Activated CD4-positive, alpha-beta T cell treated with anti-CD3 and anti-CD28 coated beads, Interleukin-2, Interleukin-6, amounts not matched to agents 100 ng/mL and 50 ng/mL, durations not matched to agents 16 hours and 8 hours (primary cell): ENCODE results near the gene PAPPA2.

Experiments used
- DNase-seq: peaks from one replicate; pipeline ENCODE4 v3.0.0-alpha.2; 2020

Gene PAPPA2

GRCh38 chr1:176816232-176816631, 353.3 kb downstream of the PAPPA2 start:
- no peak for DNase-seq

DNA sequence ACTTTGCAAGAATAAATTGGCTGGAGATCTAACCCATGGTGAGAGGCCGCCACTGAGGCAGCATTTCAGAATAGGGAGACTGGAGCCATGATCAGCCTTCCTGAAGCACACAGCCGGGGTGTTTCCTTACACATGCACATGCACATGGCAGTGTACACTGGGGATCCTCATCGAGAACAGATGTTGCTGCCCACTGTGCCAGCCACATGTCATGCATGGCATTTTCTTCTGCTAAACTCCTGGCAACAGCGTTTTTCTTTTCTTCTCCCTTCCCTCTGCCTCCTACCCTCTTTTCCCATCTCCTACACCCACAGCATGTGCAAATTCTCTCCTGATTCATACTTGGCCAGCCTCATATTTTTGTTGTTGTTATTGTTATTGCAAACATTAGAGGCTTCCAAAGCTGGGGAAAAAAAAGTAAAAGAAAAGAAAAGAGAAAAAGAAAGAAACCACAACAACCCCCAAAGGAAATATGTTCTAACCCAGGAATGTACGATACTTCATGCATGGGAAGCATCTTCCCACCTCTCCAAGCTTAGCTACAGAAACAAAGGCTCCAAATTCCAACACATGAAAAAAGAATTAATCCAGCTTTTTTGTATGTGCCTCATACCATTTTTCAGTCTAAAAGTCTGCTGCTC, 357.5 kb downstream of the PAPPA2 start:
- DNase-seq = no peak

- DNase-seq = no peak
Observed at GRCh38 chr1:176826265-176826664, 363.3 kb downstream of the PAPPA2 start.

DNA sequence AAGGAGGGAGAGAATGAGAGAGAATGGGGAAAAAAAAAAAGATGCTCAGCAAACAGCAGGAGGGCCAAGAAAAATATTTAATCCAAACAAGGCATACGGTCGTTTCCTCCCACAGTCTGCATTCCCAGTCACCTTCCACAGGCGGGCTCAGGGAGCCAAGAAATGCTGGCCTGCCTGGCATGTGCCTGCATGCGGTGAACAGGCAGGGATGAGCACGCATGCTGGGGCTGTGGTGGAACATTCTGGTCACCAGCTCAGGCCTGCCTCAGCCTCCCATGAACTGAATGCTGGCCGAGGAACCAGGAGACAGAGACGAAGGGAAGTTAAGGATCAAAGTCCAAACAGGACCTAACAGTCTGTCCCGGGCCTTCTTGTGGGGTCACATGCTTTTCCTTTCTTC, 366.3 kb downstream of the PAPPA2 start:
- no peak for DNase-seq

DNA sequence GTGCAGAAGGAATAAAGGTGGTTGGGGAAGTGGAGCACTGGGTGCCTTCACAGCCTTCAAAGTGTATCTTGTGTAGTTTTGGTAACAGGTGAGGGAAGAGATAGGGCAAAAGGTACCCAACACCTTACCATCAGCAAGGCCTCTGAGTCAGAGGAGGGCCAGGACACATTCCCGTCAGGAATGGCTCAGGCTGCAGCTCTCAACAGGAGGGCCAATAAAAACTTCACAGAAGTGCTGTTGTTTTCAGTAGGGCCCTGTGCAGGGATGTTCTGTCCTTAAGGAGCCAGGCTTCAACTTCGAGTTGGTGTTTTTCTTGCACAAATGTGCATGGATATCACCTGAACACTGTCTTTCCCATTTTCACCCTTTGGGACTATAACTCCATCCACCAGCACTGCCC, 368.2 kb downstream of the PAPPA2 start:
- DNase-seq = no peak

DNA sequence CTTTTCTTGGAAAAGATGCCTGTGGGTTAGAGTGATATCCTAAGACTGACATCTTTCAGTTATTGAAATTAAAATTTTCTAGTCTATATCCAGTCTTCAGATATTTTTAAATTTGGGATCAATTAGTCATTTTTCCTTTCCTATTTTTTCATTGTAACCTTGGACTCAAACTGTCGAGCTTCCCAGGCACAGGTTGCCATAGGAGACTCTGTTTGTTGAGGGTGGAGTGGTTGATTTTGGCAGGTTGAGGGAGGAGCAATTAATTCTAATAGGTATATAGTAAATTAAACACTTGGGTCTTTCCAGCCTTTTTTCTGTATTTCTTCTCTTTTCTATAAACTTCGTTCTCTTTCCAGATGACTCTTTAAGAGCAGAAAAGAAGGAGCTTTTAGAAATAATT, 374.7 kb downstream of the PAPPA2 start:
- DNase-seq = no peak

DNA sequence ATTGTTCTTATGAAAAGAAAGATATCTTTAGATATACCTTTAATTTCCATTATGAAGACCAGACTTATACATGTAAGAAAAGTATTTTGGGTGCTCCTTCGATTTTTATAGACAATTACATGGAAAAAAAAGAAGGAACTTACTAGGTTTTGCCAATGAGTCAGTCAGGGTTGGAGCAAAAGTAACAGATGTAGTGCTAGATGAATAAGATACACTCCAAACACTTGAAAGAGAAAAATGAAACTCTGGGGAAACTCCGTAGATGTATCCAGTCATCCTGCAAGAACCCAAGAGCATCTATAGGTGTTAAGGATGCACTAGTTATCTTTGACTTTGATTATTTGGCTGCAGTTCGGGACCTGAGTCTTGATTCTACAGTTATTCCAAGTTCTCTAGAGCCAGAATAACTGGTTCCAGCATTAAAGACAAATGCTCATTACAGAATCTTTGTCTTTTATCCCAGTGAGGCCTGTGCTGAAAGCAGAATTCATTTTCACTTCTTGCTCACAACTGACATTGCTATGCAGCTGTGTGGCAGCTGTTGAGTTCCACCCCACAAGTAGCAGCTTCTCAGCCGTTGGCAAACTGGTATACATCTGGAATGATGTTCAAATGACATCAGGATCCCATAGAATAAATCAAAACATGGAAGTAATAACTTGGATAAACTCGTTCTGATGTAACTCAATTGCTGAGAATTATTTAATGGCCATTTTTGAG, 375.5 kb downstream of the PAPPA2 start:
- DNase-seq = no peak

GRCh38 chr1:176839216-176839615, 376.2 kb downstream of the PAPPA2 start:
- DNase-seq = no peak

GRCh38 chr1:176841238-176841637, 378.3 kb downstream of the PAPPA2 start:
- no peak for DNase-seq

- DNase-seq = peak; percentile 2
Observed at GRCh38 chr1:176843352-176844297, 380.6 kb downstream of the PAPPA2 start.

GRCh38 chr1:176847052-176847451, 384.1 kb downstream of the PAPPA2 start:
- no peak for DNase-seq

- DNase-seq = no peak
Observed at GRCh38 chr1:176849281-176849680, 386.3 kb downstream of the PAPPA2 start.

GRCh38 chr1:176850871-176851270, 387.9 kb downstream of the PAPPA2 start:
- DNase-seq = no peak

- no peak for DNase-seq
Observed at GRCh38 chr1:176852124-176852523, 389.1 kb downstream of the PAPPA2 start.

DNA sequence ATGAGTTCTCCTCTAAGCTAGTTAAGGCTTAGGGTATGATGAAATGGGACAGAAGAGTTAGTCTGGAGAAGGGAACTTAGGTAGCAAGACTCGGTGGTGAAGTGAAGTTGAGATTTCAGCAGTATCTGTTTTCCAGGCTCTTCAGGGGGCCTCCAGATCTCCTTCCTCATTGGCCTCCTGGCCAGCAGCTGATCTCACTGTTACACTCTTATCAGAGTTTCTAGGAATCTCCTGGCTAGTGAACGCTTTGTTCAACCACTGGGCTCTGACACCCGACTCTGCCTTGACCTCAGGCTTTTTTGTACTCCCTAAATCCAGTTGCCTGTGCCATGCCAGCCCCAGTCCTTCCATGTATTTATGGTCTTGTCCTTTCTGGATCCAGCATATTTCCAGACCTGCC, 390.5 kb downstream of the PAPPA2 start:
- DNase-seq = no peak

DNA sequence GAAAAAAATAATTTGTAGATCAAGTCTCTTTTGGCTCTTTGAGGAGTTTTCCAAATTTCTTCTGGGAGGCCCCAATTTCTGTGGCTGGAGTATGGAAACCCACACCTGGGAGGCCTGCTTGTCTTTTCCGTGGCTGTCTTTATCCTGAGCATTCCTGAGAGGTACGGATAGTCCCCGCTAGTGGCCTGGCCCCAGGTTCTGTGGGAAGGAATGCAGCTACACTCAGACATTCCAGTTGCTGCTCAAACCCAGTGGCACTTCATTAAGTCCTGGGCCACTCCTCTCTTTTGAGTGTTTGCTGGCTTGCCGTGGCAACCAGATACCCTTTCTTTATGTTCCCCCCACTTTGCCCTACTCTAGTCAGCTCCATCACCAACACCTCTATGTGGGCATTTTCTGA, 391.1 kb downstream of the PAPPA2 start:
- DNase-seq = no peak

- no peak for DNase-seq
Observed at GRCh38 chr1:176854758-176855745, 392.1 kb downstream of the PAPPA2 start.

- DNase-seq = no peak
Observed at GRCh38 chr1:176857632-176858031, 394.7 kb downstream of the PAPPA2 start.

DNA sequence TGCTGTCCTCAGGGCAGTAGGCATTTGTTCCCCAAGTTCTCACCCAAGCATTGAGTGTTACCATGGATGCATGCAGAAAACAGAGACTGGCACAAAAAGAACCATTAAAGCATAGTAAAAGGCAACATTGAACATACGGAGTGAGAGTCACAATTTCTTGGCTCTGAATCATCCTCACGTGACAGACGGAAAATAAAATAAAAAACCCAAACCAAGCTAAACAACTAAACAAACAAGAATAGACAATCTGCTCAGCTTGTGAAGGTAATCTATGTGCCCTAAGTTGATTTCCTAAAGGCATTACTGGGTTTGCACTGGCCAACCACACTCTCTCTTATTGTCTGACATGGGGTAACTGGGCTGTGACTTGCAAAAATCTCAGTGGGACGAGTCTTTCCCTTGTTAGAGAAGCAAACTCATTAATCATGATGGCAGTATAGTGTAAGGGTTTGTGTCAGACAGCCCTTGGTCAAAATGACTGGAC, 395.5 kb downstream of the PAPPA2 start:
- DNase-seq = no peak

- no peak for DNase-seq
Observed at GRCh38 chr1:176863613-176864012, 400.6 kb downstream of the PAPPA2 start.

DNA sequence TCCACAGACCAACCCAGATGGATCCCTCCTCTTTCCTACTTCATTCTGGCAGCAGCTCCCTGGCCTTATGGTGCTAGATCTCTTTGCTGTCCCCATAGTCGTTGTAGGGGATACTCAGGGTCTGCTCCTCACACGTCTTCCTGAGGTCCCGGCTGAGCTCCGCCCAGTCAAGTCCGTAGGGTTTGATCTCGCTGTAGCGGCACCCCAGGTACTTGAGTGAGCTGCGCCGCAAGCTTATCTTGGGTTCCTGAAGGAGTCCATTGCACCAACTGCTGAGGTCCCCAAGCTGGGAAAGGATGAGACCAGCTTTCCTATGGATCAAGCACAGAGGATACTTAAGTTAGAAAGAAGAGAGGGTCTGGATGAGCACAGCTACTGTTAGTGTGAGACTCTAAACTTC, 401.2 kb downstream of the PAPPA2 start:
- no peak for DNase-seq

DNA sequence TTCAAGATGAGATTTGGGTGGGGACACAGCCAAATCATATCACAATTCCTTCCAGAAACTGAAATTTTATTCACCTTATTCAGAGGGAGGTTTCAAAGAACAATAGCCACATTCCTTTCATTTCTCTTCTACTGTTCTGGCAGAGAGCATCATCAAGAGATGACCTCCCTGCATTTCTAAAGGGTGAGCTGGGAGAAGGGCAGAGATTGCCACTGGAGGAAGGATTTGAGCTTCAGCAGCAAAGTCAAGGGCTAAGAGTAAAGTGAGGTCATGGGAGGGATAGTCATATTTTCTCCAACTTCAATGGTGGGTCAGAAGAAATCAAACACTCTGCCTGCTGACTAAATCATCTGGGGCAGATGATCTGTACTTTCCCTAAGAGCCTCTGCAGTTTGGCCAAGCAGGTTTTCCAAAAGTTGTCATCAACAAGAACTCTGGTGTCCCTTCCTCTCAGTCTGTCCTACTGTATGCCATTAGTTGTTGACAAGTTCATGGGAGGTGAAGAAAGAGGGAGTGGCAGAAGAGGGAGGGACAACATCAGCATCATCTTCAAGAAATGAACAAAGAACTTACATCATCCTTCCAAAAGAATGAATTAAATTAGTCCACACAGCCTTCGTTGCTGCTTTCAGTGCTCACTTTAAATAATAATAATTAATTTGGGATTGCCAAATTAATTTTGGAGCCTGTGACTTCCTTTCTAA, 403.2 kb downstream of the PAPPA2 start:
- DNase-seq = no peak
